HL-60 (cell line): Measurements from ENCODE around the gene PTX4.
"Not testable (repeated sequence)": the region's sequence is repeated elsewhere in the genome, so short reads cannot be mapped to it uniquely, and the experiment has no call there.

ENCODE experiments used
- DNase-seq, 2 experiments: peaks; one replicate each; pipeline ENCODE4 v3.0.0-alpha.2; 2010 to 2020; ENCODE audit warnings: low read depth in 1 of 2, low spot score in 1 of 2
- H3K27ac ChIP-seq: fragments of 250-450 bp; sonication (Bioruptor Pico); replicated peaks from 2 replicates; pipeline ENCODE4 v1.5.1; 2020; ENCODE audit warnings: mild to moderate bottlenecking, moderate library complexity
- H3K27me3 ChIP-seq: fragments of 250-450 bp; sonication (Bioruptor Pico); 2 replicates; pipeline ENCODE4 v1.5.1; 2021; ENCODE audit warnings: mild to moderate bottlenecking, moderate library complexity; ENCODE audit not compliant: insufficient read depth, poor library complexity, severe bottlenecking
- H3K4me3 ChIP-seq: replicated peaks from 2 replicates; pipeline ENCODE4 v1.5.1; 2011; ENCODE audit warnings: mild to moderate bottlenecking, control low read depth, low read length; ENCODE audit not compliant: insufficient read depth
- CTCF ChIP-seq: IDR thresholded peaks from one replicate; pipeline ENCODE4 v1.5.1; 2011; ENCODE audit warnings: low read length, control low read depth, inconsistent platforms; ENCODE audit not compliant: insufficient read depth
- GABPA ChIP-seq: IDR thresholded peaks from 2 replicates; pipeline ENCODE4 v1.6.1; 2012; ENCODE audit warnings: low read depth
- POLR2AphosphoS5 ChIP-seq: IDR thresholded peaks from 2 replicates; pipeline ENCODE4 v1.6.1; 2012; ENCODE audit warnings: low read depth
- REST ChIP-seq: IDR thresholded peaks from 2 replicates; pipeline ENCODE4 v1.6.1; 2012; ENCODE audit warnings: low read depth; ENCODE audit not compliant: insufficient replicate concordance
- SPI1 ChIP-seq: IDR thresholded peaks from 2 replicates; pipeline ENCODE4 v1.6.1; 2012; ENCODE audit warnings: low read depth, mild to moderate bottlenecking, borderline replicate concordance

The PTX4 gene

GRCh38 chr16:1471569-1472194 is 17.1 kb downstream of the PTX4 start:
- Histone ChIP-seq H3K27ac (peak overlapping the region; percentile 99), H3K4me3 (peak overlapping the region; percentile 73), H3K27me3 (no peaks in the 10 kb centered on the region)
- peak; percentile 63 to 75 for DNase-seq
- TF ChIP-seq CTCF = no peak
- TF ChIP-seq REST = peak; percentile 8
- TF ChIP-seq SPI1 = no peak; the same call in 1 of the 2 replicates
- no peak for TF ChIP-seq GABPA
- peak; percentile 74; the same call in 1 of the 2 replicates for TF ChIP-seq POLR2AphosphoS5

- peak; percentile 86 to 92 for DNase-seq
- H3K27me3 ChIP-seq = no peaks in the 10 kb centered on the region
- peak overlapping the region; percentile 73 for H3K4me3 ChIP-seq
- H3K27ac ChIP-seq = peak overlapping the region; percentile 99
- TF ChIP-seq REST (no peak), GABPA (no peak), SPI1 (peak; percentile 68; the same call in 1 of the 2 replicates), CTCF (no peak)
These were observed 18.1 kb downstream of the PTX4 start for GRCh38 chr16:1470481-1471251.

- Histone ChIP-seq H3K27me3 (no peaks in the 10 kb centered on the region), H3K4me3 (peak overlapping the region; percentile 73), H3K27ac (peak overlapping the region; percentile 99)
- peak; percentile 91 to 92 for DNase-seq
- peak; percentile 88 for TF ChIP-seq POLR2AphosphoS5
- no peak for TF ChIP-seq CTCF
- peak; percentile 69; the same call in 1 of the 2 replicates for TF ChIP-seq SPI1
- TF ChIP-seq REST = peak; percentile 58
- TF ChIP-seq GABPA = 0 out of 2 replicates have a peak, but pooled peaks have one; percentile 25
These were observed 19.0 kb downstream of the PTX4 start for GRCh38 chr16:1469693-1470201.

GRCh38 chr16:1469141-1469540 is 19.6 kb downstream of the PTX4 start:
- H3K27me3 ChIP-seq, DNase-seq: not testable (repeated sequence)
- H3K27ac ChIP-seq = peak overlapping the region; percentile 99
- peak overlapping the region; percentile 73 for H3K4me3 ChIP-seq
